GM23338 (cell line): Measurements from ENCODE around the gene GAA. TPM values are rescaled to one million over a fixed set of nuclear protein-coding genes. Genes with fewer than 3 reads are reported as not detected.

Experiments
- ATAC-seq: fragments of 200-7000 bp; cut with Tn5 transposase; 3 replicates; pipeline ENCODE4 v1.9.1; 2020
- DNase-seq: peaks from one replicate; pipeline ENCODE4 v3.0.0-alpha.2; 2015; ENCODE audit warnings: low spot score
- H2AFZ ChIP-seq: fragments of 200-600 bp; sonication (generic); 2 replicates; pipeline ENCODE4 v1.8.0; 2016; ENCODE audit warnings: antibody characterized with exemption, mild to moderate bottlenecking, moderate library complexity
- H3F3A ChIP-seq: fragments of 200-600 bp; sonication (generic); replicated peaks from 2 replicates; pipeline ENCODE4 v1.8.0; 2017; ENCODE audit warnings: antibody characterized with exemption, mixed run types, low read depth
- H3K27ac ChIP-seq: fragments of 200-600 bp; sonication (generic); 2 replicates; pipeline ENCODE4 v1.6.1; 2016; ENCODE audit warnings: low read depth
- H3K27me3 ChIP-seq: fragments of 200-600 bp; sonication (generic); 2 replicates; pipeline ENCODE4 v1.8.0; 2016; ENCODE audit warnings: mild to moderate bottlenecking, mixed run types, moderate library complexity; ENCODE audit not compliant: insufficient read depth
- H3K36me3 ChIP-seq: fragments of 200-600 bp; sonication (generic); 2 replicates; pipeline ENCODE4 v1.8.0; 2016; ENCODE audit warnings: mild to moderate bottlenecking; ENCODE audit not compliant: insufficient read depth
- H3K4me1 ChIP-seq: fragments of 200-600 bp; sonication (generic); 2 replicates; pipeline ENCODE4 v1.8.0; 2016; ENCODE audit warnings: mild to moderate bottlenecking, moderate library complexity; ENCODE audit not compliant: insufficient read depth
- H3K4me2 ChIP-seq: fragments of 200-600 bp; sonication (generic); 2 replicates; pipeline ENCODE4 v1.7.1; 2017; ENCODE audit warnings: mixed run types
- H3K4me3 ChIP-seq: fragments of 200-600 bp; sonication (generic); 2 replicates; pipeline ENCODE4 v1.6.1; 2016; ENCODE audit warnings: mixed run types
- H3K79me2 ChIP-seq: fragments of 200-600 bp; sonication (generic); replicated peaks from 2 replicates; pipeline ENCODE4 v1.8.0; 2017; ENCODE audit warnings: mild to moderate bottlenecking; ENCODE audit not compliant: insufficient read depth
- H3K9me2 ChIP-seq: fragments of 200-600 bp; sonication (generic); 2 replicates; pipeline ENCODE4 v1.8.0; 2017; ENCODE audit not compliant: insufficient read depth
- H4K20me1 ChIP-seq: fragments of 200-600 bp; sonication (generic); replicated peaks from 2 replicates; pipeline ENCODE4 v1.8.0; 2017; ENCODE audit warnings: mild to moderate bottlenecking; ENCODE audit not compliant: insufficient read depth
- H3K27ac Mint-ChIP-seq: 2 replicates; pipeline ENCODE4 v1.8.0; 2020; ENCODE audit warnings: inconsistent platforms, mild to moderate bottlenecking, moderate library complexity, mixed read lengths
- H3K27me3 Mint-ChIP-seq: 3 replicates; pipeline ENCODE4 v1.8.0; 2022; ENCODE audit warnings: low read depth, mild to moderate bottlenecking, moderate library complexity, mixed read lengths, inconsistent platforms; ENCODE audit not compliant: insufficient read depth, poor library complexity
- H3K36me3 Mint-ChIP-seq: 3 replicates; pipeline ENCODE4 v1.8.0; 2021; ENCODE audit warnings: low read depth, mild to moderate bottlenecking, inconsistent platforms, moderate library complexity, mixed read lengths
- H3K4me1 Mint-ChIP-seq: 3 replicates; pipeline ENCODE4 v1.8.0; 2020; ENCODE audit warnings: mild to moderate bottlenecking, inconsistent platforms, mixed read lengths
- H3K4me3 Mint-ChIP-seq: 3 replicates; pipeline ENCODE4 v1.8.0; 2021; ENCODE audit warnings: moderate library complexity, mild to moderate bottlenecking, inconsistent platforms, mixed read lengths
- H3K9me3 Mint-ChIP-seq: 3 replicates; pipeline ENCODE4 v1.8.0; 2020; ENCODE audit warnings: moderate library complexity, mild to moderate bottlenecking, inconsistent platforms, mixed read lengths
- CREB1 ChIP-seq: fragments of 250-450 bp; sonication (Bioruptor Pico); IDR thresholded peaks from 2 replicates; pipeline ENCODE4 v1.5.0; 2020; ENCODE audit warnings: low read depth, mild to moderate bottlenecking, moderate library complexity
- CTCF ChIP-seq, 2 experiments: fragments of 200-600 bp in 1 of 2; sonication (generic) in 1 of 2; conservative IDR thresholded peaks; 2 replicates each; pipeline versions ENCODE4 v1.5.1 to v1.6.1; 2016 to 2017; ENCODE audit warnings: antibody characterized with exemption in 2 of 2, low read depth in 2 of 2, mild to moderate bottlenecking in 2 of 2, moderate library complexity in 1 of 2
- EZH2 ChIP-seq: fragments of 200-600 bp; sonication (generic); IDR thresholded peaks from one replicate; pipeline ENCODE4 v1.8.0; 2017; ENCODE audit warnings: antibody characterized with exemption, mild to moderate bottlenecking, low read depth; ENCODE audit not compliant: unreplicated experiment
- EZH2phosphoT487 ChIP-seq: fragments of 200-600 bp; sonication (generic); IDR thresholded peaks from one replicate; pipeline ENCODE4 v1.8.1; 2018; ENCODE audit warnings: antibody characterized with exemption; ENCODE audit not compliant: unreplicated experiment
- JUNB ChIP-seq: IDR thresholded peaks from one replicate; pipeline ENCODE4 v1.6.1; 2016; ENCODE audit warnings: antibody characterized with exemption; ENCODE audit not compliant: unreplicated experiment
- NANOG ChIP-seq: IDR thresholded peaks from 2 replicates; pipeline ENCODE4 v1.6.1; 2016; ENCODE audit warnings: antibody characterized with exemption, borderline replicate concordance
- POLR2AphosphoS5 ChIP-seq: IDR thresholded peaks from 2 replicates; pipeline ENCODE4 v1.6.1; 2016; ENCODE audit warnings: antibody characterized with exemption, low read depth
- STAT1 ChIP-seq: IDR thresholded peaks from one replicate; pipeline ENCODE4 v1.6.1; 2016; ENCODE audit warnings: antibody characterized with exemption; ENCODE audit not compliant: unreplicated experiment
- ZNF114 ChIP-seq: fragments of 250-450 bp; sonication (Bioruptor Pico); IDR thresholded peaks from 2 replicates; pipeline ENCODE4 v1.5.0; 2020; ENCODE audit warnings: mild to moderate bottlenecking, moderate library complexity
- ZNF331 ChIP-seq: fragments of 250-450 bp; sonication (Bioruptor Pico); IDR thresholded peaks from 2 replicates; pipeline ENCODE4 v1.5.0; 2020; ENCODE audit warnings: low read depth, mild to moderate bottlenecking, moderate library complexity
- polyA plus RNA-seq: library from polyadenylated mRNA; unstranded; fragments of >200 nt; fragmentation: Nextera tagmentation; extraction: Ambion mirVana; gene quantifications from 2 replicates; pipeline ENCODE4 v1.2.1, GENCODE V29; 2016
- total RNA-seq: library from RNA; depleted of rRNA; stranded (reverse); fragments of >200 nt; shearing (Covaris generic); gene quantifications from 2 replicates; pipeline ENCODE4 v1.2.3, GENCODE V29; 2014
- TF ChIP-seq, protein P1 (sequence below): fragments of 250-450 bp; sonication (Bioruptor Pico); IDR thresholded peaks from 2 replicates; pipeline ENCODE4 v1.5.0; 2020; ENCODE audit warnings: mild to moderate bottlenecking, moderate library complexity
- TF ChIP-seq, protein P2 (sequence below): IDR thresholded peaks from 2 replicates; pipeline ENCODE4 v1.6.1; 2016; ENCODE audit warnings: antibody characterized with exemption
- TF ChIP-seq, protein P3 (sequence below): IDR thresholded peaks from one replicate; pipeline ENCODE4 v1.6.1; 2018; ENCODE audit warnings: antibody characterized with exemption; ENCODE audit not compliant: unreplicated experiment

GAA gene
- total and polyA plus RNA-seq, 2 experiments from 2014 or later: 72.5 to 98.1 TPM

DNA sequence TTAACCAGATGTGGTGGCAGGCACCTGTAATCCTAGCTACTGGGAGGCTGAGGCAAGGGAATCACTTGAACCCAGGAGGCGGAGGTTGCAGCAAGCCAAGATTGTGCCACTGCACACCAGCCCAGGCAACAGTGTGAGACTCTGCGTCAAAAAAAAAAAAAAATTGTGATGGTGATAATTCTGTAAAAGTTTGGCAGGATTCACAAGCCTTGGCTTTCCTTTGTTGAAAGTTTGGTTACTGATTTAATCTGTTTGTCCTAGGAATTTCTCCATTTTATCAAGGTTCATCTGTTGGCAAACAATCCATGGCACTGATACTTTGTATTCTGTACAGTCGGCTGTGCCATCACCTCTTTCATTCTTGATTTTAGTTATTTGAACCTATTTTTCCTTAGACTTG, 29.6 kb downstream of the GAA start:
- ATAC-seq (no peak), DNase-seq (no peak)
- Histone ChIP-seq H3K4me3 (no peak overlapping the region), H3F3A (0 out of 2 replicates have a peak, but pooled peaks cover 16% of the 10 kb centered on the region), H3K36me3 (peaks cover 23% of the 10 kb centered on the region), H3K4me2 (no peak overlapping the region), H3K79me2 (no peaks in the 10 kb centered on the region), H3K4me1 (0 out of 2 replicates have a peak, but pooled peaks cover 5% of the 10 kb centered on the region), H4K20me1 (peaks cover 12% of the 10 kb centered on the region), H3K27me3 (no peaks in the 10 kb centered on the region), H2AFZ (no peak overlapping the region), H3K27ac (no peak overlapping the region), H3K9me2 (no peaks in the 10 kb centered on the region)
- Mint-ChIP-seq H3K9me3 (no peaks in the 10 kb centered on the region), H3K27ac (no peak overlapping the region), H3K4me1 (peaks cover 13% of the 10 kb centered on the region), H3K27me3 (peaks cover 1% of the 10 kb centered on the region), H3K36me3 (peaks cover 35% of the 10 kb centered on the region), H3K4me3 (no peak overlapping the region)
- TF ChIP-seq, protein P1, sequence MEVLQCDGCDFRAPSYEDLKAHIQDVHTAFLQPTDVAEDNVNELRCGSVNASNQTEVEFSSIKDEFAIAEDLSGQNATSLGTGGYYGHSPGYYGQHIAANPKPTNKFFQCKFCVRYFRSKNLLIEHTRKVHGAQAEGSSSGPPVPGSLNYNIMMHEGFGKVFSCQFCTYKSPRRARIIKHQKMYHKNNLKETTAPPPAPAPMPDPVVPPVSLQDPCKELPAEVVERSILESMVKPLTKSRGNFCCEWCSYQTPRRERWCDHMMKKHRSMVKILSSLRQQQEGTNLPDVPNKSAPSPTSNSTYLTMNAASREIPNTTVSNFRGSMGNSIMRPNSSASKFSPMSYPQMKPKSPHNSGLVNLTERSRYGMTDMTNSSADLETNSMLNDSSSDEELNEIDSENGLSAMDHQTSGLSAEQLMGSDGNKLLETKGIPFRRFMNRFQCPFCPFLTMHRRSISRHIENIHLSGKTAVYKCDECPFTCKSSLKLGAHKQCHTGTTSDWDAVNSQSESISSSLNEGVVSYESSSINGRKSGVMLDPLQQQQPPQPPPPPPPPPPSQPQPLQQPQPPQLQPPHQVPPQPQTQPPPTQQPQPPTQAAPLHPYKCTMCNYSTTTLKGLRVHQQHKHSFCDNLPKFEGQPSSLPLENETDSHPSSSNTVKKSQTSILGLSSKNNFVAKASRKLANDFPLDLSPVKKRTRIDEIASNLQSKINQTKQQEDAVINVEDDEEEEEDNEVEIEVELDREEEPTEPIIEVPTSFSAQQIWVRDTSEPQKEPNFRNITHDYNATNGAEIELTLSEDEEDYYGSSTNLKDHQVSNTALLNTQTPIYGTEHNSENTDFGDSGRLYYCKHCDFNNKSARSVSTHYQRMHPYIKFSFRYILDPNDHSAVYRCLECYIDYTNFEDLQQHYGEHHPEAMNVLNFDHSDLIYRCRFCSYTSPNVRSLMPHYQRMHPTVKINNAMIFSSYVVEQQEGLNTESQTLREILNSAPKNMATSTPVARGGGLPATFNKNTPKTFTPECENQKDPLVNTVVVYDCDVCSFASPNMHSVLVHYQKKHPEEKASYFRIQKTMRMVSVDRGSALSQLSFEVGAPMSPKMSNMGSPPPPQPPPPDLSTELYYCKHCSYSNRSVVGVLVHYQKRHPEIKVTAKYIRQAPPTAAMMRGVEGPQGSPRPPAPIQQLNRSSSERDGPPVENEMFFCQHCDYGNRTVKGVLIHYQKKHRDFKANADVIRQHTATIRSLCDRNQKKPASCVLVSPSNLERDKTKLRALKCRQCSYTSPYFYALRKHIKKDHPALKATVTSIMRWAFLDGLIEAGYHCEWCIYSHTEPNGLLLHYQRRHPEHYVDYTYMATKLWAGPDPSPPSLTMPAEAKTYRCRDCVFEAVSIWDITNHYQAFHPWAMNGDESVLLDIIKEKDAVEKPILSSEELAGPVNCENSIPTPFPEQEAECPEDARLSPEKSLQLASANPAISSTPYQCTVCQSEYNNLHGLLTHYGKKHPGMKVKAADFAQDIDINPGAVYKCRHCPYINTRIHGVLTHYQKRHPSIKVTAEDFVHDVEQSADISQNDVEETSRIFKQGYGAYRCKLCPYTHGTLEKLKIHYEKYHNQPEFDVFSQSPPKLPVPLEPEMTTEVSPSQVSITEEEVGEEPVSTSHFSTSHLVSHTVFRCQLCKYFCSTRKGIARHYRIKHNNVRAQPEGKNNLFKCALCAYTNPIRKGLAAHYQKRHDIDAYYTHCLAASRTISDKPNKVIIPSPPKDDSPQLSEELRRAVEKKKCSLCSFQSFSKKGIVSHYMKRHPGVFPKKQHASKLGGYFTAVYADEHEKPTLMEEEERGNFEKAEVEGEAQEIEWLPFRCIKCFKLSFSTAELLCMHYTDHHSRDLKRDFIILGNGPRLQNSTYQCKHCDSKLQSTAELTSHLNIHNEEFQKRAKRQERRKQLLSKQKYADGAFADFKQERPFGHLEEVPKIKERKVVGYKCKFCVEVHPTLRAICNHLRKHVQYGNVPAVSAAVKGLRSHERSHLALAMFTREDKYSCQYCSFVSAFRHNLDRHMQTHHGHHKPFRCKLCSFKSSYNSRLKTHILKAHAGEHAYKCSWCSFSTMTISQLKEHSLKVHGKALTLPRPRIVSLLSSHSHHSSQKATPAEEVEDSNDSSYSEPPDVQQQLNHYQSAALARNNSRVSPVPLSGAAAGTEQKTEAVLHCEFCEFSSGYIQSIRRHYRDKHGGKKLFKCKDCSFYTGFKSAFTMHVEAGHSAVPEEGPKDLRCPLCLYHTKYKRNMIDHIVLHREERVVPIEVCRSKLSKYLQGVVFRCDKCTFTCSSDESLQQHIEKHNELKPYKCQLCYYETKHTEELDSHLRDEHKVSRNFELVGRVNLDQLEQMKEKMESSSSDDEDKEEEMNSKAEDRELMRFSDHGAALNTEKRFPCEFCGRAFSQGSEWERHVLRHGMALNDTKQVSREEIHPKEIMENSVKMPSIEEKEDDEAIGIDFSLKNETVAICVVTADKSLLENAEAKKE (CRISPR knock-in tag): no peak
- TF ChIP-seq CTCF (conservative IDR thresholded peaks at IDR 0.05; ENCODE audit: low read depth in 2 of 2) (no peak), CREB1 (no peak), JUNB (no peak), ZNF331 (CRISPR knock-in tag) (no peak), STAT1 (no peak), EZH2 (no peak), ZNF114 (CRISPR knock-in tag) (no peak), POLR2AphosphoS5 (no peak), NANOG (no peak), EZH2phosphoT487 (no peak)
- TF ChIP-seq, protein P2, sequence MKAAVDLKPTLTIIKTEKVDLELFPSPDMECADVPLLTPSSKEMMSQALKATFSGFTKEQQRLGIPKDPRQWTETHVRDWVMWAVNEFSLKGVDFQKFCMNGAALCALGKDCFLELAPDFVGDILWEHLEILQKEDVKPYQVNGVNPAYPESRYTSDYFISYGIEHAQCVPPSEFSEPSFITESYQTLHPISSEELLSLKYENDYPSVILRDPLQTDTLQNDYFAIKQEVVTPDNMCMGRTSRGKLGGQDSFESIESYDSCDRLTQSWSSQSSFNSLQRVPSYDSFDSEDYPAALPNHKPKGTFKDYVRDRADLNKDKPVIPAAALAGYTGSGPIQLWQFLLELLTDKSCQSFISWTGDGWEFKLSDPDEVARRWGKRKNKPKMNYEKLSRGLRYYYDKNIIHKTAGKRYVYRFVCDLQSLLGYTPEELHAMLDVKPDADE: no peak
- TF ChIP-seq, protein P3, sequence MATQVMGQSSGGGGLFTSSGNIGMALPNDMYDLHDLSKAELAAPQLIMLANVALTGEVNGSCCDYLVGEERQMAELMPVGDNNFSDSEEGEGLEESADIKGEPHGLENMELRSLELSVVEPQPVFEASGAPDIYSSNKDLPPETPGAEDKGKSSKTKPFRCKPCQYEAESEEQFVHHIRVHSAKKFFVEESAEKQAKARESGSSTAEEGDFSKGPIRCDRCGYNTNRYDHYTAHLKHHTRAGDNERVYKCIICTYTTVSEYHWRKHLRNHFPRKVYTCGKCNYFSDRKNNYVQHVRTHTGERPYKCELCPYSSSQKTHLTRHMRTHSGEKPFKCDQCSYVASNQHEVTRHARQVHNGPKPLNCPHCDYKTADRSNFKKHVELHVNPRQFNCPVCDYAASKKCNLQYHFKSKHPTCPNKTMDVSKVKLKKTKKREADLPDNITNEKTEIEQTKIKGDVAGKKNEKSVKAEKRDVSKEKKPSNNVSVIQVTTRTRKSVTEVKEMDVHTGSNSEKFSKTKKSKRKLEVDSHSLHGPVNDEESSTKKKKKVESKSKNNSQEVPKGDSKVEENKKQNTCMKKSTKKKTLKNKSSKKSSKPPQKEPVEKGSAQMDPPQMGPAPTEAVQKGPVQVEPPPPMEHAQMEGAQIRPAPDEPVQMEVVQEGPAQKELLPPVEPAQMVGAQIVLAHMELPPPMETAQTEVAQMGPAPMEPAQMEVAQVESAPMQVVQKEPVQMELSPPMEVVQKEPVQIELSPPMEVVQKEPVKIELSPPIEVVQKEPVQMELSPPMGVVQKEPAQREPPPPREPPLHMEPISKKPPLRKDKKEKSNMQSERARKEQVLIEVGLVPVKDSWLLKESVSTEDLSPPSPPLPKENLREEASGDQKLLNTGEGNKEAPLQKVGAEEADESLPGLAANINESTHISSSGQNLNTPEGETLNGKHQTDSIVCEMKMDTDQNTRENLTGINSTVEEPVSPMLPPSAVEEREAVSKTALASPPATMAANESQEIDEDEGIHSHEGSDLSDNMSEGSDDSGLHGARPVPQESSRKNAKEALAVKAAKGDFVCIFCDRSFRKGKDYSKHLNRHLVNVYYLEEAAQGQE: no peak
